Measurements from ENCODE around the gene UBALD1. TPM values are rescaled to one million over a fixed set of nuclear protein-coding genes. Genes with fewer than 3 reads are reported as not detected.

UBALD1 gene
- polyA plus RNA-seq, 2 of the 4 experiments (the other 2 are of a cell fraction): 10.2 to 34.1 TPM

GRCh38 chr16:4640572-4641305 is 26.1 kb upstream of the UBALD1 start:
- ChIA-PET POLR2A (no interaction called here), CTCF (no interaction called here)
- 89% methylated on average over 19 of the region's 19 CpGs for WGBS (ENCODE audit: missing lambda C conversion rate)
- no peak for TF ChIP-seq SREBF2 (IDR thresholded peaks at IDR 0.05)
- no peak for TF ChIP-seq NPAS2 (CRISPR knock-in tag; IDR thresholded peaks at IDR 0.05; ENCODE audit: borderline replicate concordance)
- TF ChIP-seq SMC3 (IDR thresholded peaks at IDR 0.05): no peak
- no peak for TF ChIP-seq ATOH8 (CRISPR knock-in tag; IDR thresholded peaks at IDR 0.05; ENCODE audit: low read depth)
- no peak for TF ChIP-seq HOXB13 (CRISPR knock-in tag; IDR thresholded peaks at IDR 0.05; ENCODE audit: low read depth)
- peak in 1 of 2 experiments; percentile 16; a peak in 2 of 6 replicates for ATAC-seq
- no peak overlapping the region for H3K4me3 ChIP-seq
- no peak overlapping the region for H3K27ac ChIP-seq
- FAIRE-seq: no peak
- no peaks in the 10 kb centered on the region for H3K4me1 ChIP-seq
- no peak for DNase-seq (ENCODE audit: low read depth in 1 of 2, low spot score in 1 of 2)
- no peaks in the 10 kb centered on the region for H3K9me3 ChIP-seq
- H3K4me2 ChIP-seq: no peak overlapping the region

GRCh38 chr16:4639899-4640509 is 25.3 kb upstream of the UBALD1 start:
- ChIA-PET CTCF (no interaction called here), POLR2A (no interaction called here)
- Histone ChIP-seq H3K27ac (no peak overlapping the region), H3K4me2 (no peak overlapping the region), H3K4me3 (no peak overlapping the region), H3K4me1 (no peaks in the 10 kb centered on the region), H3K9me3 (no peaks in the 10 kb centered on the region)
- FAIRE-seq: no peak
- DNase-seq (ENCODE audit: low read depth in 1 of 2, low spot score in 1 of 2): no peak
- ATAC-seq: no peak
- 91% methylated on average over 26 of the region's 27 CpGs for WGBS (ENCODE audit: missing lambda C conversion rate)
- TF ChIP-seq JUNB (IDR thresholded peaks at IDR 0.05): no peak
- TF ChIP-seq E2F6 (IDR thresholded peaks at IDR 0.05; ENCODE audit: borderline replicate concordance, low read depth): no peak
- no peak for TF ChIP-seq CHD4 (IDR thresholded peaks at IDR 0.05; ENCODE audit: borderline replicate concordance)
- TF ChIP-seq FOXS1 (CRISPR knock-in tag; IDR thresholded peaks at IDR 0.05): no peak
- no peak for TF ChIP-seq MAX (IDR thresholded peaks at IDR 0.05)
- no peak for TF ChIP-seq TFCP2L1 (CRISPR knock-in tag; IDR thresholded peaks at IDR 0.05)
- no peak for TF ChIP-seq HDAC2 (IDR thresholded peaks at IDR 0.05)
- no peak for TF ChIP-seq MAZ (IDR thresholded peaks at IDR 0.05; ENCODE audit: borderline replicate concordance, low read depth, low read length)
- no peak for TF ChIP-seq ATOH8 (CRISPR knock-in tag; IDR thresholded peaks at IDR 0.05; ENCODE audit: low read depth)
- no peak for TF ChIP-seq JUN (IDR thresholded peaks at IDR 0.05)
- TF ChIP-seq RFX5 (IDR thresholded peaks at IDR 0.05): no peak
- no peak for TF ChIP-seq MAFK (IDR thresholded peaks at IDR 0.05; ENCODE audit: partially characterized antibody)
- TF ChIP-seq ZFP36 (IDR thresholded peaks at IDR 0.05; ENCODE audit: borderline replicate concordance, partially characterized antibody): no peak

- H3K4me3 ChIP-seq: no peak overlapping the region
- FAIRE-seq: no peak
- no peaks in the 10 kb centered on the region for H3K9me3 ChIP-seq
- ChIA-PET POLR2A (no interaction called here), CTCF (interaction anchor here (1.1 to 2.3 kb wide), 3 partner anchors 11 to 14 kb away, joined by 3 to 22 read pairs (median 12); partner anchors contain the start of gene MGRN1)
- WGBS (ENCODE audit: missing lambda C conversion rate): 89% methylated on average over 21 of the region's 21 CpGs
- no peak for ATAC-seq
- no peak overlapping the region for H3K4me2 ChIP-seq
- H3K27ac ChIP-seq: no peak overlapping the region
- no peak for DNase-seq (ENCODE audit: low read depth in 1 of 2, low spot score in 1 of 2)
- TF ChIP-seq CTCF (IDR thresholded peaks at IDR 0.05) (no peak), JUNB (IDR thresholded peaks at IDR 0.05) (no peak), CBX8 (IDR thresholded peaks at IDR 0.05) (no peak), GATA3 (IDR thresholded peaks at IDR 0.05; ENCODE audit: borderline replicate concordance) (no peak), TFCP2L1 (CRISPR knock-in tag; IDR thresholded peaks at IDR 0.05) (no peak), MAFK (IDR thresholded peaks at IDR 0.05; ENCODE audit: partially characterized antibody) (no peak), CHD2 (IDR thresholded peaks at IDR 0.05; ENCODE audit: low read length, partially characterized antibody) (no peak), HEYL (CRISPR knock-in tag; IDR thresholded peaks at IDR 0.05) (no peak), MYC (IDR thresholded peaks at IDR 0.05; ENCODE audit: borderline replicate concordance, low read length) (no peak), ZFP36 (IDR thresholded peaks at IDR 0.05; ENCODE audit: borderline replicate concordance, partially characterized antibody) (no peak)
- H3K4me1 ChIP-seq: no peaks in the 10 kb centered on the region
Measured at GRCh38 chr16:4637501-4638166, 22.9 kb upstream of the UBALD1 start.
